Body of pancreas (tissue), 4 donors: ENCODE data around the gene SLC16A11.
"Not testable (repeated sequence)": the region's sequence is repeated elsewhere in the genome, so short reads cannot be mapped to it uniquely, and the experiment has no call there.

Experiments
- CTCF ChIP-seq, 7 experiments: fragments of 450-650 bp in 4 of 7; fragments of 200-600 bp in 3 of 7; sonication (generic) in 3 of 7; IDR thresholded peaks; one replicate each; pipeline ENCODE4 v1.5.1; 2016 to 2019; ENCODE audit warnings: antibody characterized with exemption in 7 of 7
- POLR2A ChIP-seq, 3 donors: fragments of 450-650 bp; IDR thresholded peaks; one replicate each; pipeline ENCODE4 v1.6.1; 2016; ENCODE audit warnings: antibody characterized with exemption in 3 of 3, mild to moderate bottlenecking in 2 of 3

DNA sequence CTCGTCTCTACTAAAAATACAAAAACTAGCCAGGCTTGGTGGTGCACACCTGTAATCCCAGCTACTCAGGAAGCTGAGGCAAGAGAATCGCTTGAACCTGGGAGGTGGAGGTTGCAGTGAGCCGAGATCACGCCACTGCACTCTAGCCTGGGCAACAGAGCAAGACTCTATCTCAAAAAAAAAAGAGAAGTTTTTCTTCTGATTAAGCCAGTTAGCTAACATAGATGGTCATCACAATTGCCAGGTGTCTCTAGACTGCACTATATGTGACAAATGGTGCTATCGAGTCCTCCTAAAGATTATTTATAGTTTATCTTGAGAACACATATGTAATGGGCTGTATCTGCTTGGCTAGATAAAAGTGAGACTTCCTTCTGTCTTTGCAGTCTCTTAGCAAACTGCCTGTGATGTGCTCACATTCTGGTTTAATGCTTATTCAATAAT lies 50.3 kb downstream of the SLC16A11 start:
- not testable (repeated sequence) for TF ChIP-seq CTCF, POLR2A (IDR thresholded peaks at IDR 0.05)
